ENCODE data around the gene USP50.
"Not testable (repeated sequence)": the region's sequence is repeated elsewhere in the genome, so short reads cannot be mapped to it uniquely, and the experiment has no call there.

The USP50 gene

GRCh38 chr15:50546566-50546965, at the start of gene USP50:
Gene USP50, minus strand, starts transcription at chr15:50546666. Its CDS starts 141 bp downstream, at chr15:50546525.
- no peaks in the 10 kb centered on the region for H3K4me1 Mint-ChIP-seq (ENCODE audit: low read depth)
- H3K36me3 Mint-ChIP-seq (ENCODE audit: low read depth): no peaks in the 10 kb centered on the region
- no peaks in the 10 kb centered on the region for H3K9me3 Mint-ChIP-seq
- no peak within 1 kb of the TSS for H3K27ac Mint-ChIP-seq
- H3K4me3 Mint-ChIP-seq: no peak within 1 kb of the TSS
- H3K27me3 Mint-ChIP-seq (ENCODE audit: low read depth): peaks cover 3% of the 10 kb centered on the region

- Mint-ChIP-seq H3K9me3 (no peaks in the 10 kb centered on the region), H3K36me3 (ENCODE audit: low read depth) (peaks cover 31% of the 10 kb centered on the region), H3K4me3 (no peak overlapping the region)
Measured at GRCh38 chr15:50594311-50594710, 47.8 kb upstream of the USP50 start.

GRCh38 chr15:50593761-50594160, 47.3 kb upstream of the USP50 start:
- no peak overlapping the region for H3K27ac Mint-ChIP-seq
- H3K4me1 Mint-ChIP-seq (ENCODE audit: low read depth): peaks cover 4% of the 10 kb centered on the region
- H3K27me3 Mint-ChIP-seq (ENCODE audit: low read depth): no peaks in the 10 kb centered on the region
- H3K4me3 Mint-ChIP-seq: no peak overlapping the region
- H3K9me3 Mint-ChIP-seq: no peaks in the 10 kb centered on the region
- H3K36me3 Mint-ChIP-seq (ENCODE audit: low read depth): peaks cover 32% of the 10 kb centered on the region

More at GRCh38 chr15:50594311-50594710, 47.8 kb upstream of the USP50 start:
- peaks cover 4% of the 10 kb centered on the region for H3K4me1 Mint-ChIP-seq (ENCODE audit: low read depth)
- H3K27me3 Mint-ChIP-seq (ENCODE audit: low read depth): no peaks in the 10 kb centered on the region
- no peak overlapping the region for H3K27ac Mint-ChIP-seq

GRCh38 chr15:50590288-50590687, 43.8 kb upstream of the USP50 start:
- Mint-ChIP-seq H3K9me3 (no peaks in the 10 kb centered on the region), H3K36me3 (ENCODE audit: low read depth) (peaks cover 30% of the 10 kb centered on the region), H3K4me3 (no peak overlapping the region), H3K27me3 (ENCODE audit: low read depth) (no peaks in the 10 kb centered on the region), H3K4me1 (ENCODE audit: low read depth) (peaks cover 5% of the 10 kb centered on the region), H3K27ac (no peak overlapping the region)

GRCh38 chr15:50577492-50577891, 31.0 kb upstream of the USP50 start:
- Mint-ChIP-seq H3K4me3 (no peak overlapping the region), H3K9me3 (no peaks in the 10 kb centered on the region), H3K4me1 (ENCODE audit: low read depth) (peaks cover 1% of the 10 kb centered on the region), H3K27me3 (ENCODE audit: low read depth) (no peaks in the 10 kb centered on the region), H3K27ac (no peak overlapping the region), H3K36me3 (ENCODE audit: low read depth) (peaks cover 36% of the 10 kb centered on the region)

GRCh38 chr15:50576166-50576565, 29.7 kb upstream of the USP50 start:
- Mint-ChIP-seq H3K4me1 (ENCODE audit: low read depth) (peaks cover 1% of the 10 kb centered on the region), H3K36me3 (ENCODE audit: low read depth) (peaks cover 28% of the 10 kb centered on the region), H3K27ac (no peak overlapping the region)

GRCh38 chr15:50573842-50574241, 27.4 kb upstream of the USP50 start:
- not testable (repeated sequence) for H3K27me3 Mint-ChIP-seq (ENCODE audit: low read depth); H3K4me1 Mint-ChIP-seq (ENCODE audit: low read depth); H3K27ac Mint-ChIP-seq; H3K4me3 Mint-ChIP-seq; H3K9me3 Mint-ChIP-seq
- H3K36me3 Mint-ChIP-seq (ENCODE audit: low read depth): peaks cover 37% of the 10 kb centered on the region

More at GRCh38 chr15:50576166-50576565, 29.7 kb upstream of the USP50 start:
- H3K9me3 Mint-ChIP-seq: no peaks in the 10 kb centered on the region
- no peaks in the 10 kb centered on the region for H3K27me3 Mint-ChIP-seq (ENCODE audit: low read depth)
- H3K4me3 Mint-ChIP-seq: no peak overlapping the region

GRCh38 chr15:50563756-50564155, 17.3 kb upstream of the USP50 start:
- Mint-ChIP-seq H3K4me1 (ENCODE audit: low read depth) (peaks cover 17% of the 10 kb centered on the region), H3K4me3 (no peak overlapping the region), H3K27ac (peak overlapping the region; percentile 28), H3K27me3 (ENCODE audit: low read depth) (no peaks in the 10 kb centered on the region), H3K36me3 (ENCODE audit: low read depth) (peaks cover 26% of the 10 kb centered on the region), H3K9me3 (no peaks in the 10 kb centered on the region)

GRCh38 chr15:50562735-50563640, 16.5 kb upstream of the USP50 start:
- Mint-ChIP-seq H3K4me3 (peak overlapping the region; percentile 0), H3K27me3 (ENCODE audit: low read depth) (no peaks in the 10 kb centered on the region), H3K9me3 (no peaks in the 10 kb centered on the region), H3K27ac (peak overlapping the region; percentile 28), H3K36me3 (ENCODE audit: low read depth) (peaks cover 23% of the 10 kb centered on the region), H3K4me1 (ENCODE audit: low read depth) (peaks cover 15% of the 10 kb centered on the region)

- peaks cover 23% of the 10 kb centered on the region for H3K36me3 Mint-ChIP-seq (ENCODE audit: low read depth)
- no peak overlapping the region for H3K27ac Mint-ChIP-seq
- no peaks in the 10 kb centered on the region for H3K9me3 Mint-ChIP-seq
- peaks cover 22% of the 10 kb centered on the region for H3K4me1 Mint-ChIP-seq (ENCODE audit: low read depth)
- H3K4me3 Mint-ChIP-seq: no peak overlapping the region
- no peaks in the 10 kb centered on the region for H3K27me3 Mint-ChIP-seq (ENCODE audit: low read depth)
Measured at GRCh38 chr15:50558012-50558411, 11.5 kb upstream of the USP50 start.

- H3K4me1 Mint-ChIP-seq (ENCODE audit: low read depth): peaks cover 15% of the 10 kb centered on the region
- H3K36me3 Mint-ChIP-seq (ENCODE audit: low read depth): peaks cover 18% of the 10 kb centered on the region
- peak overlapping the region; percentile 17 for H3K27ac Mint-ChIP-seq
- no peak overlapping the region for H3K4me3 Mint-ChIP-seq
- H3K9me3 Mint-ChIP-seq: no peaks in the 10 kb centered on the region
- H3K27me3 Mint-ChIP-seq (ENCODE audit: low read depth): no peaks in the 10 kb centered on the region
Measured at GRCh38 chr15:50556642-50557371, 10.3 kb upstream of the USP50 start.

GRCh38 chr15:50552238-50552637, 5.8 kb upstream of the USP50 start:
- H3K36me3 Mint-ChIP-seq (ENCODE audit: low read depth): peaks cover 11% of the 10 kb centered on the region
- H3K27me3 Mint-ChIP-seq (ENCODE audit: low read depth): no peaks in the 10 kb centered on the region
- no peak overlapping the region for H3K27ac Mint-ChIP-seq
- no peak overlapping the region for H3K4me3 Mint-ChIP-seq
- peaks cover 13% of the 10 kb centered on the region for H3K4me1 Mint-ChIP-seq (ENCODE audit: low read depth)
- no peaks in the 10 kb centered on the region for H3K9me3 Mint-ChIP-seq

GRCh38 chr15:50549326-50549725, 2.9 kb upstream of the USP50 start:
- peaks cover 4% of the 10 kb centered on the region for H3K36me3 Mint-ChIP-seq (ENCODE audit: low read depth)

GRCh38 chr15:50544368-50544767, 2.1 kb downstream of the USP50 start:
- H3K4me3 Mint-ChIP-seq: no peak overlapping the region
- H3K9me3 Mint-ChIP-seq: no peaks in the 10 kb centered on the region
- peaks cover 3% of the 10 kb centered on the region for H3K27me3 Mint-ChIP-seq (ENCODE audit: low read depth)
- no peak overlapping the region for H3K27ac Mint-ChIP-seq
- H3K4me1 Mint-ChIP-seq (ENCODE audit: low read depth): no peaks in the 10 kb centered on the region
- H3K36me3 Mint-ChIP-seq (ENCODE audit: low read depth): no peaks in the 10 kb centered on the region

More at GRCh38 chr15:50549326-50549725, 2.9 kb upstream of the USP50 start:
- Mint-ChIP-seq H3K4me3 (no peak overlapping the region), H3K4me1 (ENCODE audit: low read depth) (no peaks in the 10 kb centered on the region), H3K9me3 (no peaks in the 10 kb centered on the region), H3K27ac (no peak overlapping the region), H3K27me3 (ENCODE audit: low read depth) (peaks cover 3% of the 10 kb centered on the region)

GRCh38 chr15:50543556-50543955, 2.9 kb downstream of the USP50 start:
- Mint-ChIP-seq H3K36me3 (ENCODE audit: low read depth) (no peaks in the 10 kb centered on the region), H3K27ac (no peak overlapping the region), H3K9me3 (no peaks in the 10 kb centered on the region), H3K27me3 (ENCODE audit: low read depth) (peaks cover 3% of the 10 kb centered on the region), H3K4me1 (ENCODE audit: low read depth) (no peaks in the 10 kb centered on the region), H3K4me3 (no peak overlapping the region)

All from T-helper 1 cell treated with Interleukin-12 subunit alpha and Interleukin-12 subunit beta and Interleukin-4 antibody, amounts not matched to agents 30 μg/mL and 1 μg/mL, for 36 hours (primary cell).